NCI-H2171 treated with DMSO at 0.1 percent for 48 hours (cell line): ENCODE measurements around the gene CRACR2B.

Experiments used
- DNase-seq: peaks from one replicate; lab custom pipeline; 2025; lab: John Stamatoyannopoulos, UW

Gene CRACR2B

DNA sequence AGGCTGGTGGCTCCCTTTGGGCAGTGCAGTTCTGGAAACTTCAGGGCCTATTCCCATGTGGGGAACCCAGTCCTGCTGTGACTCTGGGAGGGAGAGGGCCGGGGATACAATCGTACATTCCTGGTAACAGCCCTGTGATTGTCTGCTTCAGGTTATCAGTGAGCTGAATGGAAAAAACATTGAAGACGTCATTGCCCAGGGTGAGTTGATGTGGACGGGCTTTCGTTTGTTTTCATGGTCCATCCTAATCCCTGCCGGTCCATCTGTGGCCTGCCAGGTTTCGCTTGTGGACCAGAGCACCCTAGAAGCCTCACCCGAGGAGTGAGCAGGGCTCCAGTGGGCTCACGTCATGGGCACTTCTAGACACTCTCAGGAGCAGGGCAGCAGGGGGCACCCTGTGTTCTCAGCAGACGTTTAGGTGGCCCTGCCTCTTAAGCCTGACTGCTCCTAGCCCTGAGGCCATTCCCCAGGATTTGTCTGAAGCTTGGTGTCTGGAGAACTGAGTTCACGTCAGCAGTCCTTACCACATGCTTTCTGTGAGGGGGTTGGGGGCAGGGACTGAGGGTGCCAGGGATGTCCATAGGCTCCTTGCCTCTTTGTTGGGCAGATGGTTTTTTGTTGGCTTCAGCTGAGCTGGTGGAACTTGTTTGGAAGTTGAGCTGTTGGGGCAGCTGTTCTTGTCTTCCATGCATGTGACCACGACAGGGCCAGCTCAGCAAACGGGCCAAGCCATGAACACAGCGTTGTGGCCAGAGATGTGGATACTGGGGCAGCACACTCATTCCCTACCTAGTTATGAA is 16.1 kb upstream of the CRACR2B start:
- no peak for DNase-seq

- DNase-seq = no peak
These were observed 15.3 kb upstream of the CRACR2B start for GRCh38 chr11:812390-812789.

- DNase-seq = no peak
These were observed 14.7 kb upstream of the CRACR2B start for GRCh38 chr11:813072-813455.

GRCh38 chr11:813456-814096 is 14.1 kb upstream of the CRACR2B start:
- no peak for DNase-seq

- no peak for DNase-seq
These were observed 11.9 kb upstream of the CRACR2B start for GRCh38 chr11:815675-816432.

GRCh38 chr11:816433-816779 is 11.3 kb upstream of the CRACR2B start:
- DNase-seq = no peak

GRCh38 chr11:818396-819128 is 9.2 kb upstream of the CRACR2B start, which contains the start of gene PNPLA2:
Gene PNPLA2, plus strand, starts transcription at chr11:818914. Its CDS starts 805 bp downstream, at chr11:819719.
- DNase-seq = no peak

- DNase-seq = peak; percentile 67
These were observed 8.4 kb upstream of the CRACR2B start for GRCh38 chr11:819129-819931.

- DNase-seq = peak; percentile 47
These were observed 7.6 kb upstream of the CRACR2B start for GRCh38 chr11:819943-820649.

GRCh38 chr11:820655-821511 is 6.8 kb upstream of the CRACR2B start:
- DNase-seq = no peak

DNA sequence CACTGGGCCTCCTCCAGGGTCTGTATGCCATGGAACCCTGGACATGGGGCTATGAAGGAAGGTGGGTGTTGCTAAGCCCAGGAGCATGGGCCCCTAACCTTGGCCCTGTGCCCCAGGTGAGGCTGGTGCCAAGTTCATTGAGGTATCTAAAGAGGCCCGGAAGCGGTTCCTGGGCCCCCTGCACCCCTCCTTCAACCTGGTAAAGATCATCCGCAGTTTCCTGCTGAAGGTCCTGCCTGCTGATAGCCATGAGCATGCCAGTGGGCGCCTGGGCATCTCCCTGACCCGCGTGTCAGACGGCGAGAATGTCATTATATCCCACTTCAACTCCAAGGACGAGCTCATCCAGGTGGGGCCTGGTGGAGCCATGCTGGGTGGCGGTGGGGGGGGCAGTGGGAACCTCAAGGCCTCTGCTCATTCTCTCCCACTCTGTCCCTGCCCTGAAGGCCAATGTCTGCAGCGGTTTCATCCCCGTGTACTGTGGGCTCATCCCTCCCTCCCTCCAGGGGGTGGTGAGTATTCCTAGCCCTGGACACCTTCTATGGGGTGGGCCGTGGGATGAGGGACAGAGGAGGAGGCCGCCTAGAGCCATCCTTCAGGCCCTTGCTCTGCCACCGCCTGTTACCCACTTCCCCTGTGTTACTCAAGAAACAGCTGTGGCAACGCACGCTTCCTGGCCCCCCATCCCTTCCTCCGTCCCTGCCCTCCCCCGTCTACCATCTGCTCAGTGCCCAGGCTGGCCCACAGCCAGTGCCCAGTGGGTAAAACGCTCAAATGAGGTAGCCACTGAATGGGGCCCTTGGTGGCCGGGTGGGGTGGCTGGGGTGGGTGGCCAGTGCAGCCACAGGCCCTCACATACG is 6.0 kb upstream of the CRACR2B start:
- DNase-seq = no peak

DNA sequence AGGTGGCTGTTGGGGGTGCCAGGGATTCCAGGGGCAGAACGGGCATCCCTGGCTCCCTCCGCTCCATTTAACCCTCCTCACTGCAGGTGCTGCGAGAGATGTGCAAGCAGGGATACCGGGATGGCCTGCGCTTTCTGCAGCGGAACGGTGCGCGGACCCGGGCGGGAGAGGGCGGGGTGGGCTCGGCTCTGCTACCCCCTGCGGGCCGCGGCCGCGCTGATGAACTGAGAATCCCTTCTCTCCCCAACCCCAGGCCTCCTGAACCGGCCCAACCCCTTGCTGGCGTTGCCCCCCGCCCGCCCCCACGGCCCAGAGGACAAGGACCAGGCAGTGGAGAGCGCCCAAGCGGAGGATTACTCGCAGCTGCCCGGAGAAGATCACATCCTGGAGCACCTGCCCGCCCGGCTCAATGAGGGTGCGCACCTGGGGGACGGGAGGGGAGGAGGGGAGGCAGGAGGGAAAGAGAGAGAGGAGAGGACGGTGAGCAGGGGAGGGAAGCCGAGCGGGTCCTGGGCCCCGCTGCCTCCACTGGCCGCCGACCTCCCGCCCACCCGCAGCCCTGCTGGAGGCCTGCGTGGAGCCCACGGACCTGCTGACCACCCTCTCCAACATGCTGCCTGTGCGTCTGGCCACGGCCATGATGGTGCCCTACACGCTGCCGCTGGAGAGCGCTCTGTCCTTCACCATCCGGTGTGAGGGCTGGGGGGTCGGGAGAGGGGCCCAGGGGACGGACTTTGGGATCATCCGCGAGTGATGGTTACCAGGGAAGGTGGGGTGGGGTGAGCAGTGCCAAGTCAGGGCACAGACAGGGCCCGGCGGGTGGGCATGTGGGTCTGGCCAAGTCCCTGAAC is 4.1 kb upstream of the CRACR2B start:
- DNase-seq = no peak

DNA sequence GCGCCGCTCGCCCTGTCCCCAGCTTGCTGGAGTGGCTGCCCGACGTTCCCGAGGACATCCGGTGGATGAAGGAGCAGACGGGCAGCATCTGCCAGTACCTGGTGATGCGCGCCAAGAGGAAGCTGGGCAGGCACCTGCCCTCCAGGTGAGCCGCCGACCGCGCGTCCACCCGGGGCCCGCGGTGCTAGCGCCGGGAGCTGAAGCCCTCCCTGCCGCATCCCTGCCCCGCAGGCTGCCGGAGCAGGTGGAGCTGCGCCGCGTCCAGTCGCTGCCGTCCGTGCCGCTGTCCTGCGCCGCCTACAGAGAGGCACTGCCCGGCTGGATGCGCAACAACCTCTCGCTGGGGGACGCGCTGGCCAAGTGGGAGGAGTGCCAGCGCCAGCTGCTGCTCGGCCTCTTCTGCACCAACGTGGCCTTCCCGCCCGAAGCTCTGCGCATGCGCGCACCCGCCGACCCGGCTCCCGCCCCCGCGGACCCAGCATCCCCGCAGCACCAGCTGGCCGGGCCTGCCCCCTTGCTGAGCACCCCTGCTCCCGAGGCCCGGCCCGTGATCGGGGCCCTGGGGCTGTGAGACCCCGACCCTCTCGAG is 3.3 kb upstream of the CRACR2B start:
- no peak for DNase-seq

DNA sequence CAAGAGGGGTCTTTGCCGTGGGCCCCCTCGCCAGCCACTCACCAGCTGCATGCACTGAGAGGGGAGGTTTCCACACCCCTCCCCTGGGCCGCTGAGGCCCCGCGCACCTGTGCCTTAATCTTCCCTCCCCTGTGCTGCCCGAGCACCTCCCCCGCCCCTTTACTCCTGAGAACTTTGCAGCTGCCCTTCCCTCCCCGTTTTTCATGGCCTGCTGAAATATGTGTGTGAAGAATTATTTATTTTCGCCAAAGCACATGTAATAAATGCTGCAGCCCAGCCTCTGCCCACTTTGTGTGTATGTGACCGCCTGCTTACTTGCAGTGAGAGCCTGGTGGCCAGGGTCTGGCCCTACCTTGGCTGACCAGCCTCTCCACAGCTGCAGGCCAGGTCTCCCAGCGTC is 2.8 kb upstream of the CRACR2B start:
- no peak for DNase-seq

- no peak for DNase-seq
These were observed 2.1 kb upstream of the CRACR2B start for GRCh38 chr11:825366-826226.

DNA sequence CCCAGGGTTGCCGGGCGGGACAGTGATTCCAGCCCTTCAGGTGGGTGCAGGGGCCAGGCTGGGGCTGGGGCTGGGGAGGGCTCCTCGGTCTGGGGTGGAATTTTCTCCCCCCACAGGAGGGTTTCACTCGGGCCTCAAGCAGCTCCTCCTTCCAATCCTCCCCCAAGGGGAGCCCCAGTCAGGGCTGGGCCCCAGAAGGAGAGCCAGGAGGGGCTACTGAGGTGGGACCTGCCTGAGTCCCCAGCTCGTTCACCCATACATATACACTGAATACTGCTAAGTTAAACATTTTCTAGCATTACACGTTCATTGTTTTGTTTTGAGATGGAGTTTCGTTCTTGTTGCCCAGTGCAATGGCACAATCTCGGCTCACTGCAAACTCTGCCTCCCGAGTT is 1.5 kb upstream of the CRACR2B start:
- no peak for DNase-seq

- DNase-seq = no peak
These were observed 928 bp upstream of the CRACR2B start for GRCh38 chr11:826836-827145.
